AG04449 (cell line): ENCODE measurements around the gene RINL.

Experiments
- CTCF ChIA-PET: fragments of 350-600 bp; formaldehyde crosslinking; extraction: SDS; loops from one replicate; lab custom pipeline; 2021; ENCODE audit warnings: antibody characterized with exemption; lab: Yijun Ruan, JAX
- POLR2A ChIA-PET: fragments of 400-600, 350-600 bp; formaldehyde crosslinking; extraction: SDS; loops from one replicate; lab custom pipeline; 2020; ENCODE audit warnings: antibody characterized with exemption, inconsistent platforms; lab: Yijun Ruan, JAX
- DNase-seq: peaks from one replicate; pipeline ENCODE4 v3.0.0-alpha.2; 2010; ENCODE audit warnings: low read depth, low spot score
- H3K4me3 ChIP-seq: 2 replicates; pipeline ENCODE4 v1.5.1; 2011; ENCODE audit warnings: low read depth, mild to moderate bottlenecking, control low read depth, low read length
- CTCF ChIP-seq: IDR thresholded peaks from one replicate; pipeline ENCODE4 v1.5.1; 2011; ENCODE audit warnings: mild to moderate bottlenecking, moderate library complexity, low read length, control low read depth, inconsistent platforms; ENCODE audit not compliant: insufficient read depth; ENCODE audit errors: missing control alignments

RINL gene

GRCh38 chr19:38852231-38853044 lies 25.6 kb downstream of the RINL start:
- ChIA-PET POLR2A (interaction anchor here (0.8 to 1.7 kb wide), 3 partner anchors 11 to 193 kb away, joined by 3 to 4 read pairs (median 3); partner anchors contain the start of genes MRPS12 and SARS2), CTCF (interaction anchor here (1.0 to 2.3 kb wide), 7 partner anchors 9 to 83 kb away, joined by 3 to 14 read pairs (median 5); partner anchors contain the start of genes MRPS12 and SARS2)
- DNase-seq, result no peak
- peak overlapping the region; percentile 77 for H3K4me3 ChIP-seq
- no peak for TF ChIP-seq CTCF

- POLR2A ChIA-PET, result interaction anchor here (0.7 to 1.0 kb wide), 2 partner anchors 22 to 192 kb away, joined by 3 read pairs; no protein-coding TSS in a partner anchor
- H3K4me3 ChIP-seq, result peak overlapping the region; percentile 77
- no peak for TF ChIP-seq CTCF
- CTCF ChIA-PET, result interaction anchor here (0.8 to 1.8 kb wide), 5 partner anchors 10 to 449 kb away, joined by 3 to 5 read pairs (median 3); partner anchors contain the start of genes FAM98C, MRPS12 and SARS2
- DNase-seq, result no peak
These were observed 26.3 kb downstream of the RINL start for GRCh38 chr19:38851622-38852230.

GRCh38 chr19:38850976-38851621 lies 27.0 kb downstream of the RINL start:
- peak overlapping the region; percentile 77 for H3K4me3 ChIP-seq
- DNase-seq, result no peak
- POLR2A ChIA-PET, result interaction anchor here (0.7 to 1.0 kb wide), 2 partner anchors 21 to 192 kb away, joined by 3 read pairs; no protein-coding TSS in a partner anchor
- CTCF ChIA-PET, result interaction anchor here (0.7 to 1.8 kb wide), 5 partner anchors 10 to 448 kb away, joined by 3 to 5 read pairs (median 3); partner anchors contain the start of genes FAM98C, MRPS12 and SARS2
- TF ChIP-seq CTCF, result no peak

DNA sequence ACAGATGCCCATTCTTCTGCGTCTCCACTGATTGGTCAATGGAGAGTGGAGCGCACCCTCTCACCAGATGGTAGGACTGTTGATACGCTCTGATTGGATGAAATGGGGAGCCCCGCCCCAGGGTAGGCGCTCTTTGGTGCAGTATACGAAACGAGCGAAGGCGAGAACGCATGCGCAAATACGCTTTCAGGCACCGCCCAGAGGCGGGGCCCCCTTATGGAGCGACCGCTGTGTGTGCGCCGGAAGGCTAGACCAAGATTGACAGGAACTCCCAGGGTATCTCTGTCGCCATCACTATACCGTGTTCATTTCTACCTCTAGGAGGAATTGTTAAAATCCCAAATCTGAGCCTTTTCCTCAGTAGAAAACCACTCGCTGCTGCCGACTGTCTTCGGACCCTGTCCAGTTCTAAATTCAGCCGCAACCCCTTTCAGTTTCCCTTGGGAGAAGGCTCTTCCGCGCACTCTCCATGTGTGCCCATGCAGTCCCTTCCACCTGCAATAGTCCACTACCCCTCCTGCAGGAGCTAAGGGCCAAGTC lies 27.6 kb downstream of the RINL start:
- peak; percentile 100 for DNase-seq
- ChIA-PET CTCF (interaction anchor here (0.7 to 1.8 kb wide), 3 partner anchors 19 to 448 kb away, joined by 3 to 5 read pairs (median 3); partner anchors contain the start of genes FAM98C, MRPS12 and SARS2), POLR2A (no interaction called here)
- TF ChIP-seq CTCF, result no peak
- peak overlapping the region; percentile 77 for H3K4me3 ChIP-seq

DNA sequence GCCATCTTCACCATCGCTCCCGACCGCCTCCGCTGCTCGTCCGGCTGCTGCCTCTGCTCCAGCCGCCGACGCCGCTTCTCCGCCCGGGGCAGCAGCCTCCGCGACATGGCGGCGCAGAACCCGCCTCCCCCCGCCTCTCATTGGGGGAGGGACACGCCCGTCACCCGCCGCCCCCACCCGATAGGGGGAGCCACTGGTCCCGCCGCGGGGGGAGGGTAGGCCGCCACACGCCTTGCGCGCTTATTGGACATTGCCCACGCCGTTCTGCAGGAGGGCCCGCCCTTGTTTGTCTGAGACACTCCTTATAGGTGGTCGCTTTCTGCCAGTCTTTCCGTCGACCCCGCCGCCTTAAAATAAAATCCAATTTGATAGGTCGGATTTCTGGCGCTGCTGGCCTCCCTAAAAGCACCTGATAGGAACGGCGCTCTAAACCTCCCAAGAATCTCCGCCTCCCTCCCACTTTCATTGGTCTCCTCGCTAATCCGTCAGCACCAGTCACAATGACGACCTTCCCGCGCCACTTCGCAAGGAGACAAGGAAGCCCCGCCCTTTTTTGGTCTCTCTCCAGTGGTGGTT lies 28.1 kb downstream of the RINL start, which contains the start of gene HNRNPL:
TSS of gene HNRNPL (minus strand) at position 127 of the 576 bp plus-strand sequence. CDS start at position 107, 20 bp downstream.
- TF ChIP-seq CTCF, result peak; percentile 91
- no peak for DNase-seq
- H3K4me3 ChIP-seq, result peak within 1 kb of the TSS; percentile 77
- POLR2A ChIA-PET, result interaction anchor here (1.0 to 1.2 kb wide), 4 partner anchors 12 to 202 kb away, joined by 3 to 10 read pairs (median 6); partner anchors contain the start of genes ACTN4 and ECH1
- CTCF ChIA-PET, result interaction anchor here (1.0 to 1.2 kb wide), 4 partner anchors 19 to 112 kb away, joined by 3 read pairs; partner anchors contain the start of genes MRPS12 and SARS2
